Heart left ventricle (tissue), 16 donors: ENCODE data around the gene GALT. TPM values are rescaled to one million over a fixed set of nuclear protein-coding genes. Genes with fewer than 3 reads are reported as not detected.

Experiments
- ATAC-seq, 4 donors: fragments of 200-7000 bp; cut with Tn5 transposase; one replicate each; pipeline ENCODE4 v1.9.1; 2020 to 2022; ENCODE audit warnings: moderate library complexity in 4 of 4, mild to moderate bottlenecking in 3 of 4, moderate number of reproducible peaks in 1 of 4
- DNase-seq, 5 donors: peaks; one replicate each; pipeline ENCODE4 v3.0.0-alpha.2; 2020
- H3K27ac ChIP-seq, 12 donors: fragments of 200-600 bp; sonication (generic) in 4 of 12; one replicate each; pipeline versions ENCODE4 v1.5.0 to v1.8.0; 2016 to 2022; ENCODE audit warnings: mild to moderate bottlenecking in 2 of 12
- H3K27me3 ChIP-seq, 9 donors: fragments of 200-600 bp; sonication (generic) in 2 of 9; one replicate each; pipeline versions ENCODE4 v1.5.1 to v1.8.0; 2016 to 2022; ENCODE audit warnings: mild to moderate bottlenecking in 3 of 9
- H3K36me3 ChIP-seq, 9 donors: fragments of 200-600 bp; sonication (generic) in 2 of 9; one replicate each; pipeline versions ENCODE4 v1.5.0 to v1.8.0; 2018 to 2022; ENCODE audit warnings: mild to moderate bottlenecking in 2 of 9
- H3K4me1 ChIP-seq, 12 donors: fragments of 200-600 bp; sonication (generic) in 4 of 12; one replicate each; pipeline versions ENCODE4 v1.5.0 to v1.8.0; 2016 to 2022; ENCODE audit warnings: mild to moderate bottlenecking in 3 of 12
- H3K4me3 ChIP-seq, 12 donors: fragments of 200-600 bp; sonication (generic) in 4 of 12; one replicate each; pipeline versions ENCODE4 v1.5.0 to v1.8.0; 2017 to 2022; ENCODE audit warnings: mild to moderate bottlenecking in 9 of 12, moderate library complexity in 4 of 12
- H3K9me3 ChIP-seq, 12 donors: fragments of 200-600 bp; sonication (generic) in 4 of 12; one replicate each; pipeline versions ENCODE4 v1.5.0 to v1.8.0; 2016 to 2022; ENCODE audit warnings: mild to moderate bottlenecking in 1 of 12
- CTCF ChIP-seq, 12 donors: fragments of 200-600 bp; sonication (generic) in 4 of 12; IDR thresholded peaks; one replicate each; pipeline versions ENCODE4 v1.5.0 to v1.8.0; 2018 to 2022; ENCODE audit warnings: antibody characterized with exemption in 12 of 12, mild to moderate bottlenecking in 5 of 12
- POLR2A ChIP-seq, 2 donors: fragments of 450-650 bp; IDR thresholded peaks; one replicate each; pipeline ENCODE4 v1.6.1; 2017; ENCODE audit warnings: antibody characterized with exemption in 2 of 2, mild to moderate bottlenecking in 2 of 2, moderate library complexity in 2 of 2
- WGBS, 4 donors: extraction: QIAGEN DNeasy Blood & Tissue Kit in 2 of 4; methylation state at CpG; one replicate each; pipeline versions ENCODE4 v1.1.5 to v1.1.7; 2013 to 2018; 5-methylcytosine and 5-hydroxymethylcytosine counted together
- intact Hi-C, 10 donors: fragments of 100-400 bp; cut with DNase I; formaldehyde crosslinking; loops; one replicate each; pipeline versions ENCODE4 v1.11.1 to v1.14.2; 2022
- polyA plus RNA-seq, 2 donors: library from polyadenylated mRNA; stranded (reverse); fragments of 200-250 nt; gene quantifications; one replicate each; pipeline ENCODE4 v1.2.3, GENCODE V29; 2013
- total RNA-seq, 9 donors: library from RNA; depleted of rRNA in 2 of 9; stranded (reverse); fragments of >200 nt in 2 of 9; fragmentation: NEBNext Ultra II Directional in 3 of 9; extraction: Animal tissue kit (Norgen Biotek cat#: 25700) in 3 of 9; gene quantifications; one replicate each; pipeline versions ENCODE4 v1.1.0 to v1.2.4, GENCODE V29; 2016 to 2023
- donor health status: ischemic (EF 13 %, LVEDD 7.1; RV severe dilation, severe dysfunction).
- donor health status: healthy with polysubstance abuse.
- donor health status: DM: no; HTN: yes; CAD: no.
- donor health status: DM: no; HTN: no; CAD: no.
- donor health status: ischemic (EF 25% LVEDD 6.9; RV normal size, moderate dysfunction).
- donor health status: ischemic (EF 25% LVEDD 5.7; RV mildly dilated, moderate dysfunction).
- donor health status: healthy.
- donor health status: DM: yes; HTN: yes; CAD: no.
- donor health status: ischemic (EF 35%, LVEDD 5.7; RV mildly dilated, moderate dysfunction).
- donor health status: nonischemic (EF 11% LVEDD 7.7; RV severe dilation, severe dysfunction).
- donor health status: DM: yes; HTN: yes; CAD: no.
- donor health status: PGD.
- donor health status: ischemic (EF 29% LVEDD 5.4; RV normal size, mild dysfunction).
- donor health status: nonischemic (EF 23%, LVEDD 6.1; RV moderate dilation, normal function).

GALT gene
- total and polyA plus RNA-seq, 11 donors: 16.8 to 67.9 (median 41.2) TPM

DNA sequence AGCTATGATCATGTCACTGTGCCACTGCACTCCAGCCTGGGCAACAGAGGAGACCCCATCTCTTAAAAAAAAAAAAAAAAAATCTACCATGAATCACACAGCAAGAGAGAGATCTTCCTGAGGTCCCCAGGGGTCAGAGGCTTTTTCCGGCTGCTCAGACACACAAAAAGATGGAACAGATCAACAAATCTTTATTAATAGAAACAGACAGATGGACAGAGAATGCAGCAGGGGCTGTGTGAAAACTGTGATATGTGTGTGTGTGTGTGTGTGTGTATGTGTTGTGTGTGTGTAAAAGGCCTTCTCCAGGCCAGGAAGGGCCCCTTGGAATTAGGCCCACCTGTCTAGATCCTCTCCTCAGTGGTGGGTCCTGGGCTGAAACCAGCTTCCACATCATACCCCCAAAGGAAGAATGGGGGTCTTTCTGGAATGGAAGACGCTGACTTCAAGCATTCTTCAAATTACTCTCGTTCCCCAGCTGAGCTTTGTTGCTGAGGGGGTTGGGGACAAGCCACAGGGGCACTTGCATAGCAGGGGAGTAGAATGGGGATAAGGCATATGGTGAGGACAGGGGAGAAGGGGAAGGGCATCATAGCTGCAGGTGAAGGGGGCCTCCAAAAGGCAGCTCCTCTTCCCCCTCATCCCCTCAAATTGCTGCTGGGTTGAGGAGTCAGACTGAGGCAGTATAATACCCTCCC is 11.8 kb upstream of the GALT start:
- ATAC-seq (no peak), DNase-seq (no peak)
- no peak overlapping the region for H3K27ac ChIP-seq
- peaks cover 0 to 11% (median under 1%) of the 10 kb centered on the region in 9 donors for H3K27me3 ChIP-seq
- peaks cover 0 to 8% (median 0%) of the 10 kb centered on the region in 9 donors for H3K36me3 ChIP-seq
- no peaks in the 10 kb centered on the region for H3K9me3 ChIP-seq
- no peak for TF ChIP-seq POLR2A (IDR thresholded peaks at IDR 0.05)
- TF ChIP-seq CTCF (IDR thresholded peaks at IDR 0.05): no peak
- peaks cover 0 to 27% (median 19%) of the 10 kb centered on the region in 12 donors for H3K4me1 ChIP-seq
- H3K4me3 ChIP-seq: no peak overlapping the region
- intact Hi-C loops: loop anchor here in 3 of 10 donors (2.0 kb wide), 1 partner anchor 22 kb away; the partner anchor contains the start of gene RPP25L (in 3 of the 3)
- 64 to 83% (median 75%) methylated on average over 3 of the region's 3 CpGs for WGBS, 4 donors

DNA sequence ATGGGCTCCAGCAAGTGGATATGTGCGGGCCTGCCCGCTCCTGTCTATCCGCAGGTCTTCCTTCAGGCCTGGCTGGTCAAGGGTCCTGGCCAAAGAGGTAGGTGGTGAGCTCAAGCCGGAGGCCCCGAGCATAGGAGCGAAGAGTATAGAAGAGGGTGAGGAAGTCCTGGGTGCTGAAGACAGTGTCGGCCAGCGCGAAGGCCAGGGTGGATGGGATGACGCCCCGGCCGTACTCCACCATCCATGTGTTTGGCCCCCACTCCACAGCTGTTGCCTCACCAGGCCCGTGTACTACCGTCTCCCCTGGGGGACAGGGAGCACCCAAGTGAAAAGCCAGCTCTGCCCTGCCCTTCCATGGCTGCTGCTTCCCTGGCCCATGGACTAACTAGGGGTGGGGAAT is 10.9 kb upstream of the GALT start:
- TF ChIP-seq POLR2A (IDR thresholded peaks at IDR 0.05) (no peak), CTCF (IDR thresholded peaks at IDR 0.05) (no peak)
- Histone ChIP-seq H3K27me3 (peaks cover 0 to 3% (median 0%) of the 10 kb centered on the region in 9 donors), H3K9me3 (no peaks in the 10 kb centered on the region), H3K4me1 (peaks cover 0 to 27% (median 19%) of the 10 kb centered on the region in 12 donors), H3K36me3 (peaks cover 0 to 8% (median 0%) of the 10 kb centered on the region in 9 donors), H3K27ac (no peak overlapping the region), H3K4me3 (no peak overlapping the region)
- DNase-seq: no peak
- 91 to 94% (median 92%) methylated on average over 14 of the region's 14 CpGs for WGBS, 4 donors
- intact Hi-C loops: loop anchor here in 3 of 10 donors (2.0 kb wide), 1 partner anchor 23 kb away; the partner anchor contains the start of gene RPP25L (in 3 of the 3)
- ATAC-seq: no peak

- WGBS, 4 donors: 5 to 9% (median 8%) methylated on average over 18 to 23 of the region's 23 CpGs
- DNase-seq (peak in 1 of 5 donors; percentile 56), ATAC-seq (peak in 1 of 4 donors; percentile 1)
- no peaks in the 10 kb centered on the region for H3K9me3 ChIP-seq
- intact Hi-C loops: no loop called here
- peaks cover 0 to 27% (median 19%) of the 10 kb centered on the region in 12 donors for H3K4me1 ChIP-seq
- TF ChIP-seq POLR2A (IDR thresholded peaks at IDR 0.05) (no peak), CTCF (IDR thresholded peaks at IDR 0.05) (no peak)
- H3K27ac ChIP-seq: peak overlapping the region; percentile 41 to 93 (median 86)
- peak overlapping the region; percentile 39 to 83 (median 74) for H3K4me3 ChIP-seq
- H3K36me3 ChIP-seq: peaks cover 0 to 8% (median 0%) of the 10 kb centered on the region in 9 donors
- H3K27me3 ChIP-seq: no peaks in the 10 kb centered on the region
These were observed 9.6 kb upstream of the GALT start for GRCh38 chr9:34636791-34637355.
